HepG2 (cell line): ENCODE measurements around the gene RAD54L. TPM values are rescaled to one million over a fixed set of nuclear protein-coding genes. Genes with fewer than 3 reads are reported as not detected.
A peak's percentile ranks its signal among the peaks of the same experiment; 100 is the strongest.

Experiments used
- AKAP8 ChIP-seq: sonication (generic); formaldehyde crosslinking; IDR thresholded peaks from 2 replicates; pipeline ENCODE4 v1.5.1; 2020; ENCODE audit warnings: mild to moderate bottlenecking, missing genetic modification reagents
- CTCF ChIP-seq: sonication (generic); formaldehyde crosslinking; IDR thresholded peaks from 2 replicates; pipeline ENCODE4 v1.5.0; 2020; ENCODE audit warnings: mild to moderate bottlenecking, missing genetic modification reagents, moderate library complexity
- EEA1 ChIP-seq: sonication (generic); formaldehyde crosslinking; IDR thresholded peaks from 2 replicates; pipeline ENCODE4 v1.5.1; 2020; ENCODE audit warnings: mild to moderate bottlenecking, missing genetic modification reagents, borderline replicate concordance
- ELF1 ChIP-seq: sonication (generic); formaldehyde crosslinking; IDR thresholded peaks from 2 replicates; pipeline ENCODE4 v1.4.0; 2020; ENCODE audit warnings: missing genetic modification reagents
- ERF ChIP-seq: IDR thresholded peaks from 2 replicates; pipeline ENCODE4 v1.6.1; 2018; ENCODE audit warnings: missing biosample characterization, missing genetic modification reagents
- GMEB1 ChIP-seq: sonication (generic); formaldehyde crosslinking; IDR thresholded peaks from 2 replicates; pipeline ENCODE4 v1.5.1; 2020; ENCODE audit warnings: missing genetic modification reagents, mild to moderate bottlenecking, borderline replicate concordance
- HNRNPLL ChIP-seq: fragments of 200-400 bp; formaldehyde crosslinking; IDR thresholded peaks from 2 replicates; pipeline ENCODE4 v1.6.1; 2017; ENCODE audit warnings: mild to moderate bottlenecking, low read depth, low read length; ENCODE audit not compliant: poor library complexity, severe bottlenecking
- JUND ChIP-seq: sonication (generic); formaldehyde crosslinking; IDR thresholded peaks from 2 replicates; pipeline ENCODE4 v1.8.0; 2022; ENCODE audit warnings: mild to moderate bottlenecking, missing genetic modification reagents
- KDM6A ChIP-seq: IDR thresholded peaks from 2 replicates; pipeline ENCODE4 v1.6.1; 2016; ENCODE audit warnings: low read depth
- NFYC ChIP-seq: IDR thresholded peaks from 2 replicates; pipeline ENCODE4 v1.6.1; 2016; ENCODE audit warnings: missing genetic modification reagents, missing compliant biosample characterization
- PAXIP1 ChIP-seq: sonication (generic); formaldehyde crosslinking; conservative IDR thresholded peaks from 2 replicates; pipeline ENCODE4 v1.4.0; 2020; ENCODE audit warnings: mild to moderate bottlenecking, missing genetic modification reagents, moderate library complexity
- PCBP1 ChIP-seq: fragments of 200-400 bp; formaldehyde crosslinking; IDR thresholded peaks from 2 replicates; pipeline ENCODE4 v1.6.1; 2017; ENCODE audit warnings: mild to moderate bottlenecking, low read depth, low read length, borderline replicate concordance
- RBM39 ChIP-seq: fragments of 200-400 bp; formaldehyde crosslinking; IDR thresholded peaks from one replicate; pipeline ENCODE4 v1.6.1; 2018; ENCODE audit warnings: antibody characterized with exemption, mild to moderate bottlenecking, low read depth, low read length; ENCODE audit not compliant: poor library complexity, severe bottlenecking
- RELA ChIP-seq: sonication (generic); formaldehyde crosslinking; IDR thresholded peaks from 2 replicates; pipeline ENCODE4 v1.4.0; 2020; ENCODE audit warnings: missing genetic modification reagents
- ZBTB44 ChIP-seq: sonication (generic); formaldehyde crosslinking; IDR thresholded peaks from 2 replicates; pipeline ENCODE4 v1.4.0; 2020; ENCODE audit warnings: missing genetic modification reagents
- ZFP82 ChIP-seq: sonication (generic); formaldehyde crosslinking; IDR thresholded peaks from 2 replicates; pipeline ENCODE4 v1.5.1; 2020; ENCODE audit warnings: mild to moderate bottlenecking, missing genetic modification reagents, borderline replicate concordance
- ZNF550 ChIP-seq: sonication (generic); formaldehyde crosslinking; IDR thresholded peaks from 2 replicates; pipeline ENCODE4 v1.4.0; 2020; ENCODE audit warnings: mild to moderate bottlenecking, missing genetic modification reagents, borderline replicate concordance
- ZNF616 ChIP-seq: sonication (generic); formaldehyde crosslinking; IDR thresholded peaks from 2 replicates; pipeline ENCODE4 v1.5.0; 2020; ENCODE audit warnings: low read depth, mild to moderate bottlenecking, missing genetic modification reagents
- ZNF644 ChIP-seq: IDR thresholded peaks from 2 replicates; pipeline ENCODE4 v1.6.1; 2016; ENCODE audit warnings: low read depth
- ZNF724P ChIP-seq: sonication (generic); formaldehyde crosslinking; IDR thresholded peaks from 2 replicates; pipeline ENCODE4 v1.8.0; 2022; ENCODE audit warnings: missing genetic modification reagents, borderline replicate concordance
- polyA plus RNA-seq, 8 experiments: library from polyadenylated mRNA; depleted of rRNA in 3 of 8; stranded (reverse) in 7 of 8; unstranded in 1 of 8; fragments of >200 nt; fragmentation: Illumina TruSeq in 4 of 8; extraction: Trizol in 4 of 8; gene quantifications; 2 replicates each; pipeline versions ENCODE4 v1.2.1 to v1.2.3, GENCODE V29; 2011 to 2016; ENCODE audit warnings: low read depth in 4 of 8, missing spikeins in 1 of 8, mixed read lengths in 1 of 8; ENCODE audit not compliant: insufficient read depth in 1 of 8
- total RNA-seq, 5 experiments: library from RNA; depleted of rRNA; stranded (reverse); fragments of >200 nt; fragmentation: Illumina TruSeq; extraction: Trizol; gene quantifications; 2 replicates each; pipeline ENCODE4 v1.2.3, GENCODE V29; 2016; ENCODE audit warnings: low read depth in 1 of 5

Gene RAD54L
- total and polyA plus RNA-seq, 2 of the 13 experiments (the other 11 are each of a cell fraction or from before 2014, with no cell fraction given): 10.2 to 30.0 TPM

- TF ChIP-seq ELF1 (CRISPR knock-in tag) (no peak), EEA1 (0 out of 2 replicates have a peak, but pooled peaks have one; percentile 24), ZNF550 (CRISPR knock-in tag) (no peak), RELA (CRISPR knock-in tag) (no peak), ZFP82 (CRISPR knock-in tag) (peak; percentile 35; the same call in 1 of the 2 replicates), ERF (CRISPR knock-in tag) (peak; percentile 54; the same call in 1 of the 2 replicates), AKAP8 (CRISPR knock-in tag) (no peak), PAXIP1 (CRISPR knock-in tag) (peak; percentile 7; the same call in 1 of the 2 replicates), NFYC (CRISPR knock-in tag) (no peak), PCBP1 (0 out of 2 replicates have a peak, but pooled peaks have one; percentile 47), HNRNPLL (peak; percentile 27), ZNF724P (0 out of 2 replicates have a peak, but pooled peaks have one; percentile 32), KDM6A (no peak), CTCF (CRISPR knock-in tag) (peak; percentile 67), JUND (CRISPR knock-in tag) (no peak), ZBTB44 (no peak), GMEB1 (CRISPR knock-in tag) (0 out of 2 replicates have a peak, but pooled peaks have one; percentile 12), ZNF616 (no peak), ZNF644 (no peak), RBM39 (no peak)
Observed at GRCh38 chr1:46197964-46198811, 49.4 kb upstream of the RAD54L start, which contains the start of gene POMGNT1 (continued).
